Uterus (tissue), 2 donors: ENCODE data around the gene SH3PXD2A.

Experiments used
- POLR2A ChIP-seq, 2 donors: fragments of 450-650 bp; IDR thresholded peaks; one replicate each; pipeline ENCODE4 v1.6.1; 2016; ENCODE audit warnings: antibody characterized with exemption in 2 of 2, mild to moderate bottlenecking in 1 of 2, moderate library complexity in 1 of 2
- TF ChIP-seq, protein P1 (sequence below), 4 experiments: fragments of 200-600 bp in 2 of 4; fragments of 450-650 bp in 2 of 4; sonication (generic) in 2 of 4; IDR thresholded peaks; one replicate each; pipeline ENCODE4 v1.5.1; 2016 to 2019; ENCODE audit warnings: antibody characterized with exemption in 4 of 4, mild to moderate bottlenecking in 2 of 4, moderate library complexity in 1 of 4

DNA sequence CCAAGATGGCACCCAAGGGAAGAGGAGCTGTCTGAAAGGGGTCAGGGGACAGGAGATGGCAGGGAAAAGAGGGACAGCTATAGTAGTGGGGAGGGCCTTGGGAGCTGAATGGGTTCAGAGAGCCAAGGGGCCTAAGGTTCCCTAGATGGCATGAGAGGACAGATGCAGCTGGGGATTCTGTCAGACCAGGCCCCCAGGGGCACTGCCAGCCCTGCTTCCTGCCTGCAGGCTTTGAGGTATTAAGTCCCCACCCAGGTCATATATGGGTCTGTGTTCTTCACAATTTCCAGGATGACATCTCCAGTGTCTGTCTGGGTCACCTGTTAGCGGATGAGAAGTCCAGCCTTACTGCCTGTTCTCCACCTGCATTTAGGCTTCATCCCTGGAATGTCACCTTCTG, 305.1 kb downstream of the SH3PXD2A start:
- TF ChIP-seq, protein P1, sequence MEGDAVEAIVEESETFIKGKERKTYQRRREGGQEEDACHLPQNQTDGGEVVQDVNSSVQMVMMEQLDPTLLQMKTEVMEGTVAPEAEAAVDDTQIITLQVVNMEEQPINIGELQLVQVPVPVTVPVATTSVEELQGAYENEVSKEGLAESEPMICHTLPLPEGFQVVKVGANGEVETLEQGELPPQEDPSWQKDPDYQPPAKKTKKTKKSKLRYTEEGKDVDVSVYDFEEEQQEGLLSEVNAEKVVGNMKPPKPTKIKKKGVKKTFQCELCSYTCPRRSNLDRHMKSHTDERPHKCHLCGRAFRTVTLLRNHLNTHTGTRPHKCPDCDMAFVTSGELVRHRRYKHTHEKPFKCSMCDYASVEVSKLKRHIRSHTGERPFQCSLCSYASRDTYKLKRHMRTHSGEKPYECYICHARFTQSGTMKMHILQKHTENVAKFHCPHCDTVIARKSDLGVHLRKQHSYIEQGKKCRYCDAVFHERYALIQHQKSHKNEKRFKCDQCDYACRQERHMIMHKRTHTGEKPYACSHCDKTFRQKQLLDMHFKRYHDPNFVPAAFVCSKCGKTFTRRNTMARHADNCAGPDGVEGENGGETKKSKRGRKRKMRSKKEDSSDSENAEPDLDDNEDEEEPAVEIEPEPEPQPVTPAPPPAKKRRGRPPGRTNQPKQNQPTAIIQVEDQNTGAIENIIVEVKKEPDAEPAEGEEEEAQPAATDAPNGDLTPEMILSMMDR (IDR thresholded peaks at IDR 0.05), result no peak
- TF ChIP-seq POLR2A (IDR thresholded peaks at IDR 0.05), result no peak
